ENCODE measurements around the gene SORCS1.

The SORCS1 gene

GRCh38 chr10:107163881-107164861 is at the start of gene SORCS1:
TSS of gene SORCS1 (minus strand) at chr10:107164706.
- Histone ChIP-seq H3K27ac (ENCODE audit: low read depth, low read length) (no peak within 1 kb of the TSS), H3K4me3 (ENCODE audit: low read depth, low read length) (peak within 1 kb of the TSS; percentile 74), H3K36me3 (ENCODE audit: control insufficient read depth, insufficient read depth, low read length) (no peaks in the 10 kb centered on the region), H3K9ac (ENCODE audit: low read depth, low read length) (no peak within 1 kb of the TSS), H3K9me3 (ENCODE audit: control insufficient read depth, insufficient read depth, low read length) (no peaks in the 10 kb centered on the region), H3K4me1 (ENCODE audit: control insufficient read depth, insufficient read depth, low read length) (peaks cover 34% of the 10 kb centered on the region), H3K27me3 (ENCODE audit: control insufficient read depth, insufficient read depth, low read length) (peaks cover 51% of the 10 kb centered on the region)

GRCh38 chr10:107214261-107214660 is 49.8 kb upstream of the SORCS1 start:
- Histone ChIP-seq H3K9ac (ENCODE audit: low read depth, low read length) (no peak overlapping the region), H3K4me1 (ENCODE audit: control insufficient read depth, insufficient read depth, low read length) (no peaks in the 10 kb centered on the region), H3K27ac (ENCODE audit: low read depth, low read length) (no peak overlapping the region), H3K27me3 (ENCODE audit: control insufficient read depth, insufficient read depth, low read length) (no peaks in the 10 kb centered on the region), H3K4me3 (ENCODE audit: low read depth, low read length) (no peak overlapping the region), H3K36me3 (ENCODE audit: control insufficient read depth, insufficient read depth, low read length) (no peaks in the 10 kb centered on the region), H3K9me3 (ENCODE audit: control insufficient read depth, insufficient read depth, low read length) (no peaks in the 10 kb centered on the region)

- H3K4me1 ChIP-seq (ENCODE audit: control insufficient read depth, insufficient read depth, low read length), result no peaks in the 10 kb centered on the region
- no peaks in the 10 kb centered on the region for H3K9me3 ChIP-seq (ENCODE audit: control insufficient read depth, insufficient read depth, low read length)
- no peak overlapping the region for H3K4me3 ChIP-seq (ENCODE audit: low read depth, low read length)
- H3K9ac ChIP-seq (ENCODE audit: low read depth, low read length), result no peak overlapping the region
- H3K27ac ChIP-seq (ENCODE audit: low read depth, low read length), result no peak overlapping the region
- no peaks in the 10 kb centered on the region for H3K27me3 ChIP-seq (ENCODE audit: control insufficient read depth, insufficient read depth, low read length)
- H3K36me3 ChIP-seq (ENCODE audit: control insufficient read depth, insufficient read depth, low read length), result no peaks in the 10 kb centered on the region
Measured at GRCh38 chr10:107213861-107214260, 49.4 kb upstream of the SORCS1 start.

DNA sequence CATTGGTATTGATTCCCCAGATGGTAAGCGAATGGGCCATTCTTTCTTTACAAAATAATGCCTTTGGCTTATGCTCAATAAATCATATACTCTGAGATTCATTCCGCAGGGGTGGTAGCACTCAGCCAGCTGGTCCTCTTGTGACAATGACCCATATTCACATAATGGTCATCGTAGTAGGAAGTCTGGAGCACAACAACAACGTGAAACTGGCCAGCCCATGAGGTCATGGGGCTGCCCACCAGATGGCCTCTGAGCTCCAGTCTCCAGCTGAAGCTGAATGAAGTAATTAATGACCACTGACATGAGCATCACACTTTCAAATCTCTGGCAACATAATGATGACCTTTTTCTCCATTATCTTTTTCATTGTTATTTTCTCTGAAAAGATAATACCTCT is 42.3 kb upstream of the SORCS1 start:
- no peaks in the 10 kb centered on the region for H3K9me3 ChIP-seq (ENCODE audit: control insufficient read depth, insufficient read depth, low read length)

GRCh38 chr10:107169516-107169915 is 5.0 kb upstream of the SORCS1 start:
- no peaks in the 10 kb centered on the region for H3K9me3 ChIP-seq (ENCODE audit: control insufficient read depth, insufficient read depth, low read length)
- peaks cover 20% of the 10 kb centered on the region for H3K27me3 ChIP-seq (ENCODE audit: control insufficient read depth, insufficient read depth, low read length)
- 0 out of 2 replicates have a peak, but pooled peaks cover 4% of the 10 kb centered on the region for H3K4me1 ChIP-seq (ENCODE audit: control insufficient read depth, insufficient read depth, low read length)
- no peak overlapping the region for H3K9ac ChIP-seq (ENCODE audit: low read depth, low read length)
- H3K36me3 ChIP-seq (ENCODE audit: control insufficient read depth, insufficient read depth, low read length), result no peaks in the 10 kb centered on the region
- H3K4me3 ChIP-seq (ENCODE audit: low read depth, low read length), result no peak overlapping the region
- H3K27ac ChIP-seq (ENCODE audit: low read depth, low read length), result no peak overlapping the region

More for the DNA sequence above, 42.3 kb upstream of the SORCS1 start:
- Histone ChIP-seq H3K27me3 (ENCODE audit: control insufficient read depth, insufficient read depth, low read length) (no peaks in the 10 kb centered on the region), H3K9ac (ENCODE audit: low read depth, low read length) (no peak overlapping the region), H3K4me3 (ENCODE audit: low read depth, low read length) (no peak overlapping the region), H3K27ac (ENCODE audit: low read depth, low read length) (no peak overlapping the region), H3K4me1 (ENCODE audit: control insufficient read depth, insufficient read depth, low read length) (no peaks in the 10 kb centered on the region), H3K36me3 (ENCODE audit: control insufficient read depth, insufficient read depth, low read length) (no peaks in the 10 kb centered on the region)

- H3K27me3 ChIP-seq (ENCODE audit: control insufficient read depth, insufficient read depth, low read length), result peaks cover 28% of the 10 kb centered on the region
- no peak overlapping the region for H3K4me3 ChIP-seq (ENCODE audit: low read depth, low read length)
- no peak overlapping the region for H3K9ac ChIP-seq (ENCODE audit: low read depth, low read length)
- no peak overlapping the region for H3K27ac ChIP-seq (ENCODE audit: low read depth, low read length)
- no peaks in the 10 kb centered on the region for H3K36me3 ChIP-seq (ENCODE audit: control insufficient read depth, insufficient read depth, low read length)
- peaks cover 5% of the 10 kb centered on the region for H3K4me1 ChIP-seq (ENCODE audit: control insufficient read depth, insufficient read depth, low read length)
- no peaks in the 10 kb centered on the region for H3K9me3 ChIP-seq (ENCODE audit: control insufficient read depth, insufficient read depth, low read length)
Measured at GRCh38 chr10:107168738-107169137, 4.2 kb upstream of the SORCS1 start.

DNA sequence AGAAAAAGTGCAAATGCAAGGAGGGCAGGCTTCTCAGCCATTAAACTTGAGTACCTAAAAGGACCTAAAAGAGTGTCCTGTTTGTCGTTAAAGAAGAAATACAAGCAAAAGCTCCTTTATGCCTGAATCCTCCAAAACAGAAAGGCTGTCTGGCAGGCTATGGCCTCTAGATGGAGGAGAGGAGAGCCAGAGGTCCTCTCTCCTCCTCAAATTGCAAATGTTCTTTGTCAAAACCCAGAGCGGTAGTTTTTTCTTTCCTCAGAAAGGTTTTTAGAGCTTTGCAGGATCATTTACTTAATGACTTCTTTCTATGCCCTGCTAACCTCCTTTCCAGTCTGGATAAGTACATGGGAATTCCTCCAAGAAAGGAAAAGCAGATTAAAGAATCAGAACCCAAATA is 1.9 kb upstream of the SORCS1 start:
- Histone ChIP-seq H3K27me3 (ENCODE audit: control insufficient read depth, insufficient read depth, low read length) (peaks cover 48% of the 10 kb centered on the region), H3K36me3 (ENCODE audit: control insufficient read depth, insufficient read depth, low read length) (no peaks in the 10 kb centered on the region), H3K9ac (ENCODE audit: low read depth, low read length) (no peak overlapping the region), H3K4me1 (ENCODE audit: control insufficient read depth, insufficient read depth, low read length) (peaks cover 15% of the 10 kb centered on the region), H3K27ac (ENCODE audit: low read depth, low read length) (no peak overlapping the region), H3K9me3 (ENCODE audit: control insufficient read depth, insufficient read depth, low read length) (no peaks in the 10 kb centered on the region), H3K4me3 (ENCODE audit: low read depth, low read length) (no peak overlapping the region)

- Histone ChIP-seq H3K4me3 (ENCODE audit: low read depth, low read length) (peak overlapping the region; percentile 74), H3K9me3 (ENCODE audit: control insufficient read depth, insufficient read depth, low read length) (no peaks in the 10 kb centered on the region), H3K27ac (ENCODE audit: low read depth, low read length) (no peak overlapping the region), H3K36me3 (ENCODE audit: control insufficient read depth, insufficient read depth, low read length) (no peaks in the 10 kb centered on the region), H3K27me3 (ENCODE audit: control insufficient read depth, insufficient read depth, low read length) (peaks cover 51% of the 10 kb centered on the region), H3K4me1 (ENCODE audit: control insufficient read depth, insufficient read depth, low read length) (peaks cover 26% of the 10 kb centered on the region), H3K9ac (ENCODE audit: low read depth, low read length) (no peak overlapping the region)
Measured at GRCh38 chr10:107164992-107165391, 486 bp upstream of the SORCS1 start.

GRCh38 chr10:107163076-107163855 is 1.2 kb downstream of the SORCS1 start:
- Histone ChIP-seq H3K9ac (ENCODE audit: low read depth, low read length) (no peak overlapping the region), H3K4me3 (ENCODE audit: low read depth, low read length) (peak overlapping the region; percentile 74), H3K4me1 (ENCODE audit: control insufficient read depth, insufficient read depth, low read length) (peaks cover 37% of the 10 kb centered on the region), H3K36me3 (ENCODE audit: control insufficient read depth, insufficient read depth, low read length) (no peaks in the 10 kb centered on the region), H3K27me3 (ENCODE audit: control insufficient read depth, insufficient read depth, low read length) (peaks cover 51% of the 10 kb centered on the region), H3K9me3 (ENCODE audit: control insufficient read depth, insufficient read depth, low read length) (no peaks in the 10 kb centered on the region), H3K27ac (ENCODE audit: low read depth, low read length) (no peak overlapping the region)

- Histone ChIP-seq H3K9me3 (ENCODE audit: control insufficient read depth, insufficient read depth, low read length) (no peaks in the 10 kb centered on the region), H3K27ac (ENCODE audit: low read depth, low read length) (no peak overlapping the region), H3K27me3 (ENCODE audit: control insufficient read depth, insufficient read depth, low read length) (peaks cover 42% of the 10 kb centered on the region), H3K4me3 (ENCODE audit: low read depth, low read length) (no peak overlapping the region), H3K4me1 (ENCODE audit: control insufficient read depth, insufficient read depth, low read length) (peaks cover 33% of the 10 kb centered on the region), H3K9ac (ENCODE audit: low read depth, low read length) (no peak overlapping the region), H3K36me3 (ENCODE audit: control insufficient read depth, insufficient read depth, low read length) (no peaks in the 10 kb centered on the region)
Measured at GRCh38 chr10:107160866-107161265, 3.6 kb downstream of the SORCS1 start.

- H3K4me3 ChIP-seq (ENCODE audit: low read depth, low read length), result no peak overlapping the region
Measured at GRCh38 chr10:107159871-107160270, 4.6 kb downstream of the SORCS1 start.

More at GRCh38 chr10:107159871-107160270, 4.6 kb downstream of the SORCS1 start:
- Histone ChIP-seq H3K36me3 (ENCODE audit: control insufficient read depth, insufficient read depth, low read length) (no peaks in the 10 kb centered on the region), H3K27ac (ENCODE audit: low read depth, low read length) (no peak overlapping the region), H3K9me3 (ENCODE audit: control insufficient read depth, insufficient read depth, low read length) (no peaks in the 10 kb centered on the region), H3K9ac (ENCODE audit: low read depth, low read length) (no peak overlapping the region), H3K4me1 (ENCODE audit: control insufficient read depth, insufficient read depth, low read length) (peaks cover 33% of the 10 kb centered on the region), H3K27me3 (ENCODE audit: control insufficient read depth, insufficient read depth, low read length) (peaks cover 32% of the 10 kb centered on the region)
